ENCODE measurements around the gene SEC16A. TPM values are rescaled to one million over a fixed set of nuclear protein-coding genes. Genes with fewer than 3 reads are reported as not detected.

SEC16A gene
- total RNA-seq, 1 donor, result 38.4 TPM

GRCh38 chr9:136395020-136395340 lies 87.9 kb downstream of the SEC16A start:
- H3K27me3 ChIP-seq (ENCODE audit: insufficient read depth, low read length), result no peaks in the 10 kb centered on the region
- H3K27ac ChIP-seq (ENCODE audit: low read depth, low read length), result no peak overlapping the region
- H3K4me3 ChIP-seq (ENCODE audit: insufficient read depth, low read length), result no peak overlapping the region
- TF ChIP-seq CTCF (IDR thresholded peaks at IDR 0.05; ENCODE audit: extremely low read depth, low read depth, low read length), result no peak
- H4K20me1 ChIP-seq (ENCODE audit: insufficient read depth, low read length), result peaks cover 21% of the 10 kb centered on the region
- H3K36me3 ChIP-seq (ENCODE audit: insufficient read depth, low read length), result peaks cover 66% of the 10 kb centered on the region
- H2AFZ ChIP-seq (ENCODE audit: low read length), result no peak overlapping the region
- peaks cover 33% of the 10 kb centered on the region for H3K79me2 ChIP-seq (ENCODE audit: insufficient read depth, low read length)
- H3K4me2 ChIP-seq (ENCODE audit: insufficient read depth, low read length), result no peak overlapping the region
- DNase-seq (ENCODE audit: insufficient read length, low spot score, missing footprints), result no peak
- H3K4me1 ChIP-seq (ENCODE audit: insufficient read depth, low read length), result peaks cover 7% of the 10 kb centered on the region
- no peaks in the 10 kb centered on the region for H3K9me3 ChIP-seq (ENCODE audit: low read depth, low read length)

- H3K9me3 ChIP-seq (ENCODE audit: low read depth, low read length), result no peaks in the 10 kb centered on the region
- no peak overlapping the region for H3K4me2 ChIP-seq (ENCODE audit: insufficient read depth, low read length)
- DNase-seq (ENCODE audit: insufficient read length, low spot score, missing footprints), result no peak
- H4K20me1 ChIP-seq (ENCODE audit: insufficient read depth, low read length), result peaks cover 20% of the 10 kb centered on the region
- no peak overlapping the region for H2AFZ ChIP-seq (ENCODE audit: low read length)
- H3K36me3 ChIP-seq (ENCODE audit: insufficient read depth, low read length), result peaks cover 69% of the 10 kb centered on the region
- no peak overlapping the region for H3K27ac ChIP-seq (ENCODE audit: low read depth, low read length)
- H3K4me3 ChIP-seq (ENCODE audit: insufficient read depth, low read length), result no peak overlapping the region
- H3K27me3 ChIP-seq (ENCODE audit: insufficient read depth, low read length), result no peaks in the 10 kb centered on the region
- H3K79me2 ChIP-seq (ENCODE audit: insufficient read depth, low read length), result peaks cover 28% of the 10 kb centered on the region
- peaks cover 7% of the 10 kb centered on the region for H3K4me1 ChIP-seq (ENCODE audit: insufficient read depth, low read length)
- TF ChIP-seq CTCF (IDR thresholded peaks at IDR 0.05; ENCODE audit: extremely low read depth, low read depth, low read length), result no peak
Measured at GRCh38 chr9:136394312-136395019, 88.4 kb downstream of the SEC16A start.

GRCh38 chr9:136393531-136393930 lies 89.3 kb downstream of the SEC16A start:
- no peak overlapping the region for H3K4me2 ChIP-seq (ENCODE audit: insufficient read depth, low read length)
- peaks cover 18% of the 10 kb centered on the region for H3K79me2 ChIP-seq (ENCODE audit: insufficient read depth, low read length)
- no peak for DNase-seq (ENCODE audit: insufficient read length, low spot score, missing footprints)
- H3K9me3 ChIP-seq (ENCODE audit: low read depth, low read length), result no peaks in the 10 kb centered on the region
- H3K4me3 ChIP-seq (ENCODE audit: insufficient read depth, low read length), result no peak overlapping the region
- no peaks in the 10 kb centered on the region for H3K27me3 ChIP-seq (ENCODE audit: insufficient read depth, low read length)
- peaks cover under 1% of the 10 kb centered on the region for H3K4me1 ChIP-seq (ENCODE audit: insufficient read depth, low read length)
- H3K36me3 ChIP-seq (ENCODE audit: insufficient read depth, low read length), result peaks cover 77% of the 10 kb centered on the region
- peaks cover 14% of the 10 kb centered on the region for H4K20me1 ChIP-seq (ENCODE audit: insufficient read depth, low read length)
- no peak overlapping the region for H2AFZ ChIP-seq (ENCODE audit: low read length)
- no peak for TF ChIP-seq CTCF (IDR thresholded peaks at IDR 0.05; ENCODE audit: extremely low read depth, low read depth, low read length)
- H3K27ac ChIP-seq (ENCODE audit: low read depth, low read length), result no peak overlapping the region

GRCh38 chr9:136392538-136393449 lies 90.0 kb downstream of the SEC16A start:
- no peak overlapping the region for H3K4me3 ChIP-seq (ENCODE audit: insufficient read depth, low read length)
- DNase-seq (ENCODE audit: insufficient read length, low spot score, missing footprints), result no peak
- no peaks in the 10 kb centered on the region for H3K27me3 ChIP-seq (ENCODE audit: insufficient read depth, low read length)
- TF ChIP-seq CTCF (IDR thresholded peaks at IDR 0.05; ENCODE audit: extremely low read depth, low read depth, low read length), result no peak
- no peak overlapping the region for H3K27ac ChIP-seq (ENCODE audit: low read depth, low read length)
- no peak overlapping the region for H3K4me2 ChIP-seq (ENCODE audit: insufficient read depth, low read length)
- peaks cover 77% of the 10 kb centered on the region for H3K36me3 ChIP-seq (ENCODE audit: insufficient read depth, low read length)
- no peaks in the 10 kb centered on the region for H3K9me3 ChIP-seq (ENCODE audit: low read depth, low read length)
- H2AFZ ChIP-seq (ENCODE audit: low read length), result no peak overlapping the region
- H3K4me1 ChIP-seq (ENCODE audit: insufficient read depth, low read length), result no peaks in the 10 kb centered on the region
- peaks cover 9% of the 10 kb centered on the region for H4K20me1 ChIP-seq (ENCODE audit: insufficient read depth, low read length)
- H3K79me2 ChIP-seq (ENCODE audit: insufficient read depth, low read length), result peaks cover 11% of the 10 kb centered on the region

Data from osteoblast (primary cell).